CD8-positive, alpha-beta memory T cell (primary cell): ENCODE data around the gene VIPR1. TPM values are rescaled to one million over a fixed set of nuclear protein-coding genes. Genes with fewer than 3 reads are reported as not detected.

Source experiments
- CTCF ChIA-PET: fragments of 350-600 bp; sonication (Branson Sonifier 250); formaldehyde crosslinking; loops from one replicate; lab custom pipeline; 2021; ENCODE audit warnings: antibody characterized with exemption; lab: Charles Lee
- POLR2A ChIA-PET: fragments of 350-600 bp; sonication (Branson Sonifier 250); formaldehyde crosslinking; loops from one replicate; lab custom pipeline; 2021; ENCODE audit warnings: antibody characterized with exemption; lab: Charles Lee
- DNase-seq, 5 donors: peaks; one replicate each; pipeline versions ENCODE4 v3.0.0 to v3.0.0-alpha.2; 2020 to 2022; ENCODE audit warnings: mixed read lengths in 1 of 5
- H3K27ac ChIP-seq: one replicate; pipeline ENCODE4 v1.7.0; 2013; ENCODE audit warnings: low read depth, mild to moderate bottlenecking, low read length, moderate library complexity
- H3K27me3 ChIP-seq: 2 replicates; pipeline ENCODE4 v1.7.0; 2013; ENCODE audit warnings: low read length, mild to moderate bottlenecking; ENCODE audit not compliant: insufficient read depth, poor library complexity, severe bottlenecking
- H3K36me3 ChIP-seq: 2 replicates; pipeline ENCODE4 v1.7.0; 2013; ENCODE audit warnings: mild to moderate bottlenecking, low read length, moderate library complexity; ENCODE audit not compliant: insufficient read depth
- H3K4me1 ChIP-seq: 2 replicates; pipeline ENCODE4 v1.7.0; 2013; ENCODE audit warnings: mild to moderate bottlenecking, low read length, moderate library complexity; ENCODE audit not compliant: insufficient read depth
- H3K4me3 ChIP-seq: 2 replicates; pipeline ENCODE4 v1.7.0; 2013; ENCODE audit warnings: mild to moderate bottlenecking, low read length
- H3K9me3 ChIP-seq: 2 replicates; pipeline ENCODE4 v1.7.0; 2013; ENCODE audit warnings: mild to moderate bottlenecking, low read length
- H3K27ac Mint-ChIP-seq, 8 donors: one replicate each; pipeline ENCODE4 v1.8.0; 2020 to 2021; ENCODE audit warnings: mixed read lengths in 8 of 8, mild to moderate bottlenecking in 6 of 8, inconsistent platforms in 3 of 8, moderate library complexity in 3 of 8
- H3K27me3 Mint-ChIP-seq, 2 donors: one replicate each; pipeline ENCODE4 v1.8.0; 2020 to 2021; ENCODE audit warnings: mixed read lengths in 2 of 2, mild to moderate bottlenecking in 1 of 2, moderate library complexity in 1 of 2
- H3K36me3 Mint-ChIP-seq, 3 donors: one replicate each; pipeline ENCODE4 v1.8.0; 2020 to 2021; ENCODE audit warnings: mixed read lengths in 3 of 3, inconsistent platforms in 1 of 3, mild to moderate bottlenecking in 1 of 3
- H3K4me1 Mint-ChIP-seq, 3 donors: one replicate each; pipeline ENCODE4 v1.8.0; 2020 to 2021; ENCODE audit warnings: mixed read lengths in 3 of 3, inconsistent platforms in 1 of 3, mild to moderate bottlenecking in 1 of 3
- H3K4me3 Mint-ChIP-seq, 7 donors: one replicate each; pipeline ENCODE4 v1.8.0; 2020 to 2021; ENCODE audit warnings: mixed read lengths in 7 of 7, mild to moderate bottlenecking in 6 of 7, moderate library complexity in 4 of 7, inconsistent platforms in 2 of 7
- H3K9me3 Mint-ChIP-seq, 5 donors: one replicate each; pipeline ENCODE4 v1.8.0; 2020 to 2022; ENCODE audit warnings: mixed read lengths in 5 of 5, mild to moderate bottlenecking in 3 of 5, moderate library complexity in 2 of 5, inconsistent platforms in 1 of 5
- polyA plus RNA-seq: library from polyadenylated mRNA; unstranded; fragments of 300-500 nt; fragmentation: Illumina TruSeq; gene quantifications from one replicate; pipeline ENCODE4 v1.2.3, GENCODE V29; 2021
- total RNA-seq, 2 experiments: library from RNA; stranded (reverse); gene quantifications; one replicate each; pipeline ENCODE4 v1.2.3, GENCODE V29; 2021

VIPR1 gene
- total and polyA plus RNA-seq, 3 experiments from 2014 or later, result 5.4 to 12.7 (median 5.9) TPM

DNA sequence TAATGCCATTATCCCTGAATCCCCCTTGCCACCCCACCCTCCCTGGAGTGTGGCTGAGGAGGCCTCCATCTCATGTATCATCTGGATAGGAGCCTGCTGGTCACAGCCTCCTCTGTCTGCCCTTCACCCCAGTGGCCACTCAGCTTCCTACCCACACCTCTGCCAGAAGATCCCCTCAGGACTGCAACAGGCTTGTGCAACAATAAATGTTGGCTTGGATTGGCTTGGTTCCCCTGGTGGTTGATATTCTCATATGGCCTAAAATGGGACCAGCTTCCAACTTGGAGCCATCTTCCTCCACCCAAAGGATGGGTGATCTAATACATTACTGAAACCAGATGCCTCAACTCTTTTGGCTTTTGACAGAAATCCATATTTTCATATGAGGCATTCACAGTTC, 34.9 kb downstream of the VIPR1 start:
- Mint-ChIP-seq H3K36me3 (peaks cover 1 to 4% (median 3%) of the 10 kb centered on the region in 3 donors), H3K27ac (peak overlapping the region in 2 of 8 donors; percentile 45 to 72), H3K27me3 (peaks cover 0 to 1% of the 10 kb centered on the region in 2 donors), H3K9me3 (no peaks in the 10 kb centered on the region), H3K4me3 (no peak overlapping the region), H3K4me1 (peaks cover 21 to 46% (median 40%) of the 10 kb centered on the region in 3 donors)
- Histone ChIP-seq H3K27me3 (no peaks in the 10 kb centered on the region), H3K36me3 (no peaks in the 10 kb centered on the region), H3K9me3 (no peaks in the 10 kb centered on the region), H3K4me1 (peaks cover 32% of the 10 kb centered on the region), H3K4me3 (no peak overlapping the region), H3K27ac (no peak overlapping the region)
- ChIA-PET POLR2A (interaction anchor here (2.2 kb wide), 1 partner anchor 35 kb away, joined by 12 read pairs; the partner anchor contains the start of gene VIPR1), CTCF (interaction anchor here (0.9 to 18.6 kb wide), 8 partner anchors 10 to 40 kb away, joined by 3 to 178 read pairs (median 16); partner anchors contain the start of gene VIPR1)
- DNase-seq, result no peak

DNA sequence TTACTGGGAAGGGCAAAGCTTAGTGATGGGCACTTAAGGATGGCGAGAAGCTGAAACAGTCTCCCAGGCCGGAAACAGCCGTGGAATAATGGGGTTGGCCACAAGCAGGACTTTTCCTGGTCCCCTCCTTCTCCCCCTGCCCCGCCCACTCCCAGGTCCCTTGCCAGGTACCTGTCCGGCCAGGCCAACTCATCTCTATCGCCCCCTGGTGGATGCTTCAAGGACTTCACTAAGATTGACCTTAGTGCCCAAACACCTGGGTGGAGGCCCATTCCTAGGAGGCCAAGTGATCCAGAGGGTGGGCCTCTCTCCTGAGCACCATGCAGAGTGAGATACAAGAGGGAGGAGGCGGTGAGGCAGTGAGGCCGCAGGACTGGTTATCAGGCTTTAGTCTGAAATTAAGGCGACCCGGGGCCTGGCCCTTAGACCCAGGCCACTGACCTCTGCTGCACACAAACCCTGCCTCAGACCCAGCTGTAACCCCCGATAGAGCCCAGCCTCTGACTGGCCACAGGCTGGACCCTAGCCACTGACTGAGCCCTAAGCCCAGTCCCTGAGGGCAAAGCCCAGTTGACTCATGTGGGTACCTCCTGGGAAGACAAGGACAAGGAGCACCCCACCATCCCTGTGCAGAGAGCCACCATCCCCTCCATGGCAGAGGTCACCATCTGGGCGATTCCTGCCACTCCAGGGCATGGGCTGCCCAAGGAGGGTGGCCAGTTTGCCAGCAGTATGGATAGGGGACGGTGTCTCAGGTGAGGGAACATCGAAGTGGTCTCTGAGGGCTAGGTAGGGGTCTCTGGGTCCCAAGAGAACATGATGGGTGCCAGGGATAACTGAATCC, 37.6 kb downstream of the VIPR1 start:
- Mint-ChIP-seq H3K9me3 (no peaks in the 10 kb centered on the region), H3K4me3 (no peak overlapping the region), H3K27me3 (no peaks in the 10 kb centered on the region), H3K36me3 (no peaks in the 10 kb centered on the region), H3K4me1 (peaks cover 9 to 21% (median 16%) of the 10 kb centered on the region in 3 donors), H3K27ac (peak overlapping the region in 2 of 8 donors; percentile 12 to 35)
- Histone ChIP-seq H3K27ac (no peak overlapping the region), H3K4me1 (peaks cover 11% of the 10 kb centered on the region), H3K9me3 (no peaks in the 10 kb centered on the region), H3K36me3 (no peaks in the 10 kb centered on the region), H3K27me3 (no peaks in the 10 kb centered on the region), H3K4me3 (no peak overlapping the region)
- POLR2A ChIA-PET, result interaction anchor here (1.0 kb wide), 1 partner anchor 38 kb away, joined by 3 read pairs; no protein-coding TSS in a partner anchor
- CTCF ChIA-PET, result interaction anchor here (0.6 to 18.6 kb wide), 12 partner anchors 9 to 38 kb away, joined by 3 to 178 read pairs (median 3); partner anchors contain the start of gene VIPR1
- DNase-seq, result peak; percentile 36 to 77 (median 56)

DNA sequence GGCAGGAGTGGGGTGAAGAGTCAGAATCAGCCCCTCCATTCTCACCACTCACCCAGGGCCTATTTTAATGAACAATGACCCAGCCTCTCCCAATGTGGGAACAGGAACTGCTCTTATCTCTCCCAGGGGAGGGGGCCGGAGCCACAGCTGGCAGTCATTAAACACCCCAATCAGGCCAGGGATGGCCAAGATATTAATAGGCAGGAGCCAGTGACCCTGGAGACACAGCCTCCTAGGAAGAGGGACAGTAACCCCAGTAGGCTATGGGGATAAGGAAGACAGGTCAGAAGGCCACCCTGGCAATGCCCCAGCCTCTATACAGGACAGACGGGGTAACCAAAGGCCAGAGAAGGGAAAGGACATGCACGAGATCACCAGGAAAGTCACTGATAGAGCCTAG, 38.6 kb downstream of the VIPR1 start:
- CTCF ChIA-PET, result interaction anchor here (0.9 to 18.6 kb wide), 6 partner anchors 10 to 39 kb away, joined by 3 to 178 read pairs (median 3); partner anchors contain the start of gene VIPR1
- no peaks in the 10 kb centered on the region for H3K27me3 ChIP-seq
- Mint-ChIP-seq H3K27ac (peak overlapping the region in 1 of 8 donors; percentile 13), H3K27me3 (no peaks in the 10 kb centered on the region), H3K9me3 (no peaks in the 10 kb centered on the region), H3K36me3 (no peaks in the 10 kb centered on the region), H3K4me1 (peaks cover 7 to 19% (median 16%) of the 10 kb centered on the region in 3 donors), H3K4me3 (no peak overlapping the region)
- DNase-seq, result no peak
- no peaks in the 10 kb centered on the region for H3K9me3 ChIP-seq
- H3K36me3 ChIP-seq, result no peaks in the 10 kb centered on the region
- POLR2A ChIA-PET, result interaction anchor here (1.0 kb wide), 1 partner anchor 39 kb away, joined by 3 read pairs; no protein-coding TSS in a partner anchor
- H3K27ac ChIP-seq, result no peak overlapping the region
- peaks cover 11% of the 10 kb centered on the region for H3K4me1 ChIP-seq
- no peak overlapping the region for H3K4me3 ChIP-seq

DNA sequence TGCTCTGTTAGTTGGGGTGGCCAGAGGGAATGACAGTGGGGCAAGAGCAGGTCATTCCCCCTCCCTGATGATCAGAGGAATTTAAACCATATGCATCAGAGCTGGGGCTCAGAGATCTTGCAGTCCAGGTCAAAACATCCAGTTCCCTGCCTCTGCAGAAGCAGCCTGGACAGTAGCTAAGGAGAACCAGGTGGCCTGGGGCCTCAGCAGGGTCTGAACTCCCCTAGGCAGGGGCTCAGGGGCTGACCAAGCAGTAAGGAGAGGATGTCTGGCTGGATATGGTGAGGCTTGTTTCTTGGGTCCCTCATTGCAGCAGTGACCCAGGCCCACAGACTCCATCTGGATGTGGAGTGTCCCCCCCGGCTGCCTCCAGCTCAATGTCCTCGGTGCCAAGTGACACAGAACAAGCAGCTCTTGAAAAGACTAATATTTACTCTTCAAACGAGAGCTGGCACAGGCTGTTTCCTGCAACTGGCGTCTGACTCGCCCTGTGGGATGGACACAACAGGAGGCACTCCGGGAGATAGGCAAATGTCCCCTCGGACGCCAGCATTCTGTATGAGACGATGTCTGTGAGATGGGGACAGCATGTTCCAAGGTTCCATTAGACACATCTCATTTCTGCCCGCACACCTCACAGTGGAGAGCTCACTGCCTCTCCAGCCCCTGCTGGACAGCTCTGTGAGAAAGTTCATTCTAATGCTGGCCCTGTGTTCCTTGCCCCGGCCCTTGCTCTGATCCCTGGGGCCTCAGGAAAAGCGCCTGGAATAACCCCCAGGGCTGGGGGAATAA, 42.2 kb downstream of the VIPR1 start:
- Mint-ChIP-seq H3K27ac (no peak overlapping the region), H3K27me3 (peaks cover 0 to under 1% of the 10 kb centered on the region in 2 donors)

DNA sequence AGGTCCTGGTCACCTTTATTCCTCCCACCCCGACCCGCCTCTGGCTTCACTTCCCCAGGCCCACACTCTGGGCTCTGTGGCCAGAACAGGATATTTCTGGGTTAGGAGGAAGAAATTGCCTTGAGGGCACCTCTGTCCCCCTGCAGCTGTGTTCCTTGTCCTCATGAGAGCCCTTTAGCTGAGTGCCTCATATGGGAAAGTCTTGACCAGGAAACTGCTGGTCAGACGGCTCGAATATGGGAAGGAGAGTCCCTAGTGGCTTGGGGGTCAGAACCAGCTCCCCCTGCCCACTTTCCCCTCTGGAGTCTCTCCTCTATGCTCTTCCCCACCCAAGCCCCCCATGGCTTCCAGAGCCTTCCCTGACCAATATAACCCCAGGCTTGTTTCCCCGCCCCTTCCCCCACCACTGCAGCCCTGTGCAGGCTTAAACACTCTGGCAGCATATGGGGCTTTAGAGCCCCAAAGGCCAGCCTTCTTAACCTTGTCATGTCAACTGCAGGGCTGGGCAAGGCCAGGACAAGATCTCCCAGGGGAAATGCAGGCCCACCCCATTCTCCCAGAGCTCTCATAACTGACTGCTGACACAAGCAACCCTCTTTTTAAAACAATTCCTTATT, 42.9 kb downstream of the VIPR1 start:
- no peaks in the 10 kb centered on the region for H3K27me3 ChIP-seq
- H3K36me3 ChIP-seq, result no peaks in the 10 kb centered on the region
- H3K9me3 ChIP-seq, result no peaks in the 10 kb centered on the region
- peaks cover 0 to 31% (median 2%) of the 10 kb centered on the region in 3 donors for H3K36me3 Mint-ChIP-seq
- no peaks in the 10 kb centered on the region for H3K9me3 Mint-ChIP-seq
- H3K4me3 Mint-ChIP-seq, result no peak overlapping the region
- peaks cover 0 to 1% of the 10 kb centered on the region in 2 donors for H3K27me3 Mint-ChIP-seq
- no peaks in the 10 kb centered on the region for H3K4me1 ChIP-seq
- no peak overlapping the region for H3K27ac ChIP-seq
- CTCF ChIA-PET, result interaction anchor here (1.1 to 18.6 kb wide), 4 partner anchors 8 to 43 kb away, joined by 3 to 178 read pairs (median 34); partner anchors contain the start of gene VIPR1
- POLR2A ChIA-PET, result interaction anchor here (0.5 kb wide), 1 partner anchor 1306 kb away, joined by 3 read pairs; no protein-coding TSS in a partner anchor
- H3K27ac Mint-ChIP-seq, result peak overlapping the region in 1 of 8 donors; percentile 66
- DNase-seq, result no peak
- H3K4me1 Mint-ChIP-seq, result peaks cover 3 to 18% (median 8%) of the 10 kb centered on the region in 3 donors
- no peak overlapping the region for H3K4me3 ChIP-seq

More for the DNA sequence above, 42.2 kb downstream of the VIPR1 start:
- ChIA-PET CTCF (interaction anchor here (2.0 to 18.6 kb wide), 3 partner anchors 9 to 42 kb away, joined by 6 to 178 read pairs (median 61); partner anchors contain the start of gene VIPR1), POLR2A (no interaction called here)
- no peak for DNase-seq
- peaks cover 6% of the 10 kb centered on the region for H3K4me1 ChIP-seq
- no peaks in the 10 kb centered on the region for H3K36me3 ChIP-seq
- Mint-ChIP-seq H3K4me1 (peaks cover 5 to 16% (median 12%) of the 10 kb centered on the region in 3 donors), H3K4me3 (no peak overlapping the region), H3K36me3 (peaks cover 0 to 24% (median 2%) of the 10 kb centered on the region in 3 donors), H3K9me3 (no peaks in the 10 kb centered on the region)
- no peak overlapping the region for H3K27ac ChIP-seq
- H3K27me3 ChIP-seq, result no peaks in the 10 kb centered on the region
- H3K4me3 ChIP-seq, result no peak overlapping the region
- no peaks in the 10 kb centered on the region for H3K9me3 ChIP-seq

GRCh38 chr3:42546691-42547213, 44.3 kb downstream of the VIPR1 start:
- POLR2A ChIA-PET, result no interaction called here

More at GRCh38 chr3:42546691-42547213, 44.3 kb downstream of the VIPR1 start:
- DNase-seq, result no peak
- Mint-ChIP-seq H3K36me3 (peaks cover 0 to 38% (median 5%) of the 10 kb centered on the region in 3 donors), H3K27me3 (peaks cover 0 to 1% of the 10 kb centered on the region in 2 donors), H3K4me3 (no peak overlapping the region), H3K9me3 (no peaks in the 10 kb centered on the region), H3K4me1 (peaks cover 4 to 20% (median 8%) of the 10 kb centered on the region in 3 donors), H3K27ac (peak overlapping the region in 1 of 8 donors; percentile 58)
- H3K36me3 ChIP-seq, result no peaks in the 10 kb centered on the region
- no peak overlapping the region for H3K4me3 ChIP-seq
- H3K4me1 ChIP-seq, result no peaks in the 10 kb centered on the region
- no peaks in the 10 kb centered on the region for H3K9me3 ChIP-seq
- H3K27me3 ChIP-seq, result no peaks in the 10 kb centered on the region
- CTCF ChIA-PET, result interaction anchor here (1.1 to 18.6 kb wide), 12 partner anchors 10 to 300 kb away, joined by 3 to 178 read pairs (median 6); partner anchors contain the start of gene VIPR1
- no peak overlapping the region for H3K27ac ChIP-seq
